Activated T-helper 17 cell treated with anti-CD3 and anti-CD28 coated beads, Interleukin-2, amount 50 U/mL, for 72 hours (primary cell): ENCODE measurements around the gene SLC8A3. TPM values are rescaled to one million over a fixed set of nuclear protein-coding genes. Genes with fewer than 3 reads are reported as not detected.

ENCODE experiments used
- ATAC-seq: fragments of 150-1000 bp; cut with Tn5 transposase; replicated peaks from 2 replicates; pipeline ENCODE4 v1.10.0; 2021; ENCODE audit warnings: mild to moderate bottlenecking, moderate library complexity
- H3K27ac Mint-ChIP-seq: one replicate; pipeline ENCODE4 v1.8.0; 2022; ENCODE audit warnings: mixed read lengths
- H3K27me3 Mint-ChIP-seq: one replicate; pipeline ENCODE4 v1.8.0; 2022; ENCODE audit warnings: mixed read lengths
- H3K36me3 Mint-ChIP-seq: one replicate; pipeline ENCODE4 v1.8.0; 2022; ENCODE audit warnings: low read depth, mild to moderate bottlenecking, mixed read lengths
- H3K4me1 Mint-ChIP-seq: one replicate; pipeline ENCODE4 v1.8.0; 2022; ENCODE audit warnings: mixed read lengths
- H3K4me3 Mint-ChIP-seq: one replicate; pipeline ENCODE4 v1.8.0; 2022; ENCODE audit warnings: mild to moderate bottlenecking, mixed read lengths
- H3K9me3 Mint-ChIP-seq: one replicate; pipeline ENCODE4 v1.8.0; 2022; ENCODE audit warnings: mixed read lengths
- total RNA-seq, 2 donors: library from RNA; stranded (reverse); gene quantifications; one replicate each; pipeline ENCODE4 v1.2.3, GENCODE V29; 2022

Gene SLC8A3
- total RNA-seq, 2 donors from 2014 or later: 0.15 to 2.0 TPM

DNA sequence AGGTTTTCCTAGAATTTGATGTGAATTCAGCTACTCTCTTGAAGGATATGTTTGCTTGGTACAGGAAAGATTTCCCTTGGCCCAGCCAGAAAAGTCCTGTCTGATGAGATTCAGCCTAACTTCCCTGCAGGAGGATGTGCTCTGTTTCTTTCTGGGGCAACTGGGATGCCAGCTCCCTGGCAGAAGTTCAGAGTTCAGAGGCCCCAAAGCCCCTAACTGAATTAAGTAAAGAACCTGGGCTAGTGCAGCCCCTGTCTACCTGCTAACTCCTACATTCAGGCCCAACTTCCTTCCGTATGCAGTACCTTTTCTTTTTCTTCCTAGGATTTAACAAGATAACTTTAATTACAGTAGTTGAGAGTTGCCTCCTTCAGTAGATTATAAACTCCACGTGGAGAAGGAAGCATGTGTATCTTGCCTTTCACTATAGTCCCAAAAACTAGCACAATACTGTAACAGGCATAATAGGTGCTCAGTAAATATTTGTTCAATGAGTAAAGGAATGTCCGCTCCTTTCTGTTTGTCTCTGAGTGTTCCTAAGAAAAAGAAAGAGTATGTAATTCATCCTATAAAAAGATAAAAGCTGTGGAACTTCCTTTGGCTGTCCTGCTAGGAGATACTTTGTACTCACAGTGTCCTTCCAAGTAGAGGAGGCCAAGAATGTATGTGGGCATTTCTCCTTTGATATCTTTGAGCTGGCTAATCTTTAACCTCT, 141.0 kb downstream of the SLC8A3 start:
- no peaks in the 10 kb centered on the region for H3K9me3 Mint-ChIP-seq
- no peak overlapping the region for H3K27ac Mint-ChIP-seq
- no peaks in the 10 kb centered on the region for H3K36me3 Mint-ChIP-seq
- no peaks in the 10 kb centered on the region for H3K4me1 Mint-ChIP-seq
- no peak for ATAC-seq
- peaks cover 45% of the 10 kb centered on the region for H3K27me3 Mint-ChIP-seq
- H3K4me3 Mint-ChIP-seq: no peak overlapping the region

DNA sequence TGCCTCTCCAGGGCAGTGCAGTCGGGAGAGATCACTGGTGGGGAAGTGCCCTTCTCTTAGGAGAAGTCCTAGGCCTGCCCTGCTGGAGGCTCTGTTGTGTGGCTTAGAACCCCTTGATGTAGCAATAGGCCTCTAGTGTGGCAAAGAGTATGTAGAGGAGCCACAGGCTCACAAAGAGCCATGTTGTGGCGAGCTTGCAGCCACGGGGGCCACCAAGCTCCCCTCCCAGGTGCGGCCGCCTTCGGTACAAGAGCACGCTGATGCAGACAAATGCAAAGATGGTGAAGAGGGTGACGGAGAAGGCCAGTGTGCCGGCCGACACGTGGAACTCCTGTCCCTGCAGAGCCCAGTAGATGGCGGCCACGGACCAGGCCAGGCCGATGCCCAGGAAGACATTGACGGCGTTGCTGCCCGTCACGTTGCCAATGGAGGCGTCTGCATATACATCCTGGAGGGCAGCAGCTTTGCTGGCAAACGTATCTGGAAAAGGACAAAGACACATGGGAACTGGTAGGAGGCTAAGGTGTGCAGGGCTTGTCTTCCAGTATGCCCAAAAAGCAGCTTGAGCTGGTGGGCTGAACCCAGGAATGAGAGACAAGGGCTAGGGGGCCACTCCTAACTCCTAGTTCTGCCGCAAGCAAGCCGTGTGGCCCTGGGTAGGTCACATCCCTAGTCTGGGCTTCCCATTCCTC, 142.8 kb downstream of the SLC8A3 start:
- no peak overlapping the region for H3K4me3 Mint-ChIP-seq
- ATAC-seq: peak; percentile 59
- H3K27ac Mint-ChIP-seq: no peak overlapping the region
- no peaks in the 10 kb centered on the region for H3K9me3 Mint-ChIP-seq
- no peaks in the 10 kb centered on the region for H3K4me1 Mint-ChIP-seq
- no peaks in the 10 kb centered on the region for H3K36me3 Mint-ChIP-seq
- peaks cover 54% of the 10 kb centered on the region for H3K27me3 Mint-ChIP-seq

DNA sequence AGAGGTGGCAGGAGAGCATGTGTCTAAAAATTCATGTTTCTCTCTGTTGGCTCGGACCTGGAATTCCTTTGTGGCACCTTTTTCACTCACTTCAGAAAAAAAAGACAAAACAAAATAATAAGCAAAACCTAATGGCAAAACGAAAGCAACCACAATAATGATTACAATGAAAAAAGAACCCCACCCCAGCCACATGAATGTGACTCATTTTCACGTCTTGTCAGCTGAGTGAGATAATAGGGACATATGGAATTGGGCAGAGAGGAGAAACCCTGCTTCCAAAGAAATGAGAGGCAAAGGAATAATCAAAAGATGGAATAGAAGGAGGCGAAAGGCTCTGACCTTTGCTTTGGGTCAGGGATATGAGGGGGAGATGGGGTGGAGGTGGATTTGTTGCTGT, 143.4 kb downstream of the SLC8A3 start:
- Mint-ChIP-seq H3K4me1 (no peaks in the 10 kb centered on the region), H3K27ac (no peak overlapping the region), H3K36me3 (no peaks in the 10 kb centered on the region), H3K27me3 (peaks cover 58% of the 10 kb centered on the region), H3K4me3 (no peak overlapping the region), H3K9me3 (no peaks in the 10 kb centered on the region)
- no peak for ATAC-seq

DNA sequence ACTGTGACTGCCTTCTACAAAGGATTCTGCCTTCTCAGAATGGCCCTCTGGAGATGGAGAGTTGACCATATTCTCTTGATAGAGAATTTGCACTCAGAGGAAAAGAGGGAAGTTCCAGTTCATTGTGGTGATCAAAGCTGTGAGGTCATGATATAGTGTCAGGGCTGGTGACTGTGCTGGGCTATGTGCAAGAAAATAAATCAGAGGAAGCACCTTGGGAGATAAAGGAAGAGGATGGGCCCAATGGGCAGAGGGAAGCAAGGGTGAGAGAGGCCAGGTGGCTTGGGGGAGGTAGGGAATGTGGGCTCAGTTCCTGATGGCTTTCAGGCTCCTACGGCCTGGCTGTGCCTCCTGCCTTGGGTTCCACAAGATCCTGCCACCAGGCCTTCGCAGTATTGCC, 145.8 kb downstream of the SLC8A3 start:
- H3K27ac Mint-ChIP-seq: no peak overlapping the region
- H3K9me3 Mint-ChIP-seq: no peaks in the 10 kb centered on the region
- no peak for ATAC-seq
- H3K36me3 Mint-ChIP-seq: no peaks in the 10 kb centered on the region
- no peaks in the 10 kb centered on the region for H3K4me1 Mint-ChIP-seq
- peaks cover 62% of the 10 kb centered on the region for H3K27me3 Mint-ChIP-seq
- no peak overlapping the region for H3K4me3 Mint-ChIP-seq

DNA sequence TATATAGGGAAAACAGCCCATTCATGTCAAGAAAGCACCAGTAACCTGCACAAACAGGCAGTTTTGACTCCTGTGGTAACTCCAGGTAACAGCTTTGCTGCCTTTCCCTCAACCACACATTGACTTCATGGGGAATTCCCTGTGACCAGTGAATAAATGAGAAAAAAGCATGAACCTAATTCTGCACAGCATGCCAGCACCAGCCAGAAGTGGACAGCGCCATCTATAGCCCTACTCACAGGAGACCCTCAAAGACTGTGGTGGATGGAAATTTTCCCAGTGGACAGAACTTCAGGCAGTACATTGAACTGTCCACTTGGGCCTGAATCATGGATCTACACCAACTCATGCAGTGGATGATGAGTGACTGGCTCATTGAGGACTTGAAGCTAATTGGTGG, 152.1 kb downstream of the SLC8A3 start:
- H3K4me1 Mint-ChIP-seq: no peaks in the 10 kb centered on the region
- no peak for ATAC-seq
- H3K27me3 Mint-ChIP-seq: peaks cover 25% of the 10 kb centered on the region
- no peak overlapping the region for H3K4me3 Mint-ChIP-seq
- no peaks in the 10 kb centered on the region for H3K36me3 Mint-ChIP-seq
- no peak overlapping the region for H3K27ac Mint-ChIP-seq
- no peaks in the 10 kb centered on the region for H3K9me3 Mint-ChIP-seq

DNA sequence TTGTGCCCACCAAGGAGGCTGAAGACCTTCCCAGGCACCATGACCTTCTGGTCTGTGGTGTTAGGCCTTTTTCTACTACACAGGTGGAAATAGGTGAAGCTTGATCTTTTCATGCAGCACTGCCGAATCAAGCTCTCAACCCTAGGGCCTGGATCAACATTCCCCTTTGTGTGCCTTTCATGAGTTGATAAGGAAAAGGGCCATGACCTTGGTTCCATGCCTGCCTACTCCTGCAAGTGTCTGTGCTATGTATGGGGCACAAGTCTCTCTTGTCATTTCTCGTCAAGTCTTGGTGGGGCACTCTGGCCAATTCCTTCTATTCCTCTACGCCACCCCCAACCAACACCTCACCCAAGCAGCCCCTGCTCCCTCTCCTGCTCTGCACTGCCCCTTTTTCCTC, 154.5 kb downstream of the SLC8A3 start:
- no peak overlapping the region for H3K27ac Mint-ChIP-seq
- ATAC-seq: no peak
- H3K4me1 Mint-ChIP-seq: no peaks in the 10 kb centered on the region
- H3K4me3 Mint-ChIP-seq: no peak overlapping the region
- H3K36me3 Mint-ChIP-seq: no peaks in the 10 kb centered on the region
- peaks cover 13% of the 10 kb centered on the region for H3K27me3 Mint-ChIP-seq
- H3K9me3 Mint-ChIP-seq: no peaks in the 10 kb centered on the region

DNA sequence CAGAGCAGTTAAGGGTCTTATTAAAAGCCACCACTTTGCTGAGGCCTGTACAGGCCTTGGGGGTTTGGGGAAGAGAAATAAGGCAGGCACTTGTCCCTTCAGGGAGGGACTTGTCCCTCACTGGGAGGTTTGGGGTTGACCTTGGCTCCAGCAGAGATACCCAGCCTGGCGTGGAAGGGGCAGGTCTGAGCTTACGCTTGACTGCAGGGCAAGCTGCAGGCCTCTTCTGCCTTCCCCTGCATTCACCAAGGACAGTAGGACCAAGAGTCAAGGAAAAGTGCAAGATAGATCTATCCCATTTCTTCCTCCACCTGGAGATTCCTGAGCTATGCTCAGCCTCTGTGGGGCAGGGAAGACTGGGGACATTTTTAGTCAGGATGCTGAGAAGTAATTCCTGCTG, 155.2 kb downstream of the SLC8A3 start:
- H3K27ac Mint-ChIP-seq: no peak overlapping the region
- H3K4me3 Mint-ChIP-seq: no peak overlapping the region
- peaks cover 7% of the 10 kb centered on the region for H3K27me3 Mint-ChIP-seq
- no peak for ATAC-seq
- no peaks in the 10 kb centered on the region for H3K4me1 Mint-ChIP-seq
- no peaks in the 10 kb centered on the region for H3K9me3 Mint-ChIP-seq
- H3K36me3 Mint-ChIP-seq: no peaks in the 10 kb centered on the region

DNA sequence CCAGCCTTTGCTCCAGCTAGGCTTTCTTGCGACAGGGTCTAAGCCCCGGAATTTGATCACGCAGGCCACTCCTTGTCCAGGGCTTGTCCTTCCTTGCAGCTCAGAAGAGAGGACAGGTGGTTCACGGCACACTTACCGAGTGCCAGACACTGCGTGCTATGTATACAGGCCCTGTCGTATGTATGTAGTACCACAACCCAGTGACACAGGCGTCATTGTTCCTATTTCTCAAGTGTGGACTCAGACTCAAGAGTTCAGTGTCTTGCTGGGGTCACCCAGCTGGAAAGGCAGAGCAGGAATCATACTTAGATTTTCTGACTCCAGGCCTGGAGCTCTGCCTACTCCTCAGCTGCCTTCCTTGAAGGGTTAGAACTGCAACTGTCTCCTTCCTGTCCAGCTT, 155.6 kb downstream of the SLC8A3 start:
- H3K4me1 Mint-ChIP-seq: no peaks in the 10 kb centered on the region
- H3K9me3 Mint-ChIP-seq: no peaks in the 10 kb centered on the region
- H3K27me3 Mint-ChIP-seq: peaks cover 6% of the 10 kb centered on the region
- no peak overlapping the region for H3K4me3 Mint-ChIP-seq
- H3K27ac Mint-ChIP-seq: no peak overlapping the region
- H3K36me3 Mint-ChIP-seq: no peaks in the 10 kb centered on the region
- ATAC-seq: no peak

DNA sequence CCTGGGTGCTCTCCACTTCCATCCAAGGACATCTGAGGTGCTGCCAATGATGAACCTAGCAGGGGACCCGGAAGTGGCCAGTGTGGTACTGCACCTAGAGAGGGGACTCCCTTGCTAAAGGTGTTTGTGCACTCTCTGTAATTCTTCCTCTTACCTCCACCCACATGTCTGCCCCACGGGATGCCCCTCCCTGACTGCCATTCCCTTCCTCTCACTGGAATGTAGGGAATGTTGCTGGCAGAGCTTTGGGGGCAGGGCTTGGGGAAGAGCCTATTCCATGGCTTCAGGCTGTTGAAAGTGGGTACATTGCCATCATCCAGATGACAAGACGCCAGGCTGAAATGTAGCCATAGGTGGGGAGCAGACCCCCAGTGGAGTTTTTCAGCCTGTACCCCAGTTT, 156.3 kb downstream of the SLC8A3 start:
- Mint-ChIP-seq H3K27me3 (peaks cover 6% of the 10 kb centered on the region), H3K9me3 (no peaks in the 10 kb centered on the region), H3K4me3 (no peak overlapping the region), H3K36me3 (no peaks in the 10 kb centered on the region), H3K4me1 (no peaks in the 10 kb centered on the region), H3K27ac (no peak overlapping the region)
- no peak for ATAC-seq

DNA sequence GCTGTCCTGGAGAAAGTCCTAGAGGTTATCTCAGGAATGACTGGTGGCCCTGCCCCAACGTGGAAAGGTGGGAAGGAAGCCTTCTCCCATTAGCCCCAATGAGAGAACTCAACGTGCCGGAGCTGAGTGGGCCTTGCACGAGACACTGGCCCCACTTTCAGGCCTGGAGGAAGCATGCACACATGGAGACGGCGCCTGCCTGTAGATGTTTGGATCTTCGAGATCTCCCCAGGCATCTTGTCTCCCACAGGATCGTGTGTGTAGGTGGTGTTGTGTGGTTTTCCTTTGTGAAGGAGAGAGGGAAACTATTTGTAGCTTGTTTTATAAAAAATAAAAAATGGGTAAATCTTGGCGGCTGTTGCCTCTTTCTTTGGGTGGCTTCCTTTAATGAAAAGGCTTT, 156.7 kb downstream of the SLC8A3 start:
- no peak overlapping the region for H3K4me3 Mint-ChIP-seq
- ATAC-seq: no peak
- H3K27ac Mint-ChIP-seq: no peak overlapping the region
- no peaks in the 10 kb centered on the region for H3K36me3 Mint-ChIP-seq
- H3K27me3 Mint-ChIP-seq: peaks cover 6% of the 10 kb centered on the region
- no peaks in the 10 kb centered on the region for H3K4me1 Mint-ChIP-seq
- H3K9me3 Mint-ChIP-seq: no peaks in the 10 kb centered on the region

DNA sequence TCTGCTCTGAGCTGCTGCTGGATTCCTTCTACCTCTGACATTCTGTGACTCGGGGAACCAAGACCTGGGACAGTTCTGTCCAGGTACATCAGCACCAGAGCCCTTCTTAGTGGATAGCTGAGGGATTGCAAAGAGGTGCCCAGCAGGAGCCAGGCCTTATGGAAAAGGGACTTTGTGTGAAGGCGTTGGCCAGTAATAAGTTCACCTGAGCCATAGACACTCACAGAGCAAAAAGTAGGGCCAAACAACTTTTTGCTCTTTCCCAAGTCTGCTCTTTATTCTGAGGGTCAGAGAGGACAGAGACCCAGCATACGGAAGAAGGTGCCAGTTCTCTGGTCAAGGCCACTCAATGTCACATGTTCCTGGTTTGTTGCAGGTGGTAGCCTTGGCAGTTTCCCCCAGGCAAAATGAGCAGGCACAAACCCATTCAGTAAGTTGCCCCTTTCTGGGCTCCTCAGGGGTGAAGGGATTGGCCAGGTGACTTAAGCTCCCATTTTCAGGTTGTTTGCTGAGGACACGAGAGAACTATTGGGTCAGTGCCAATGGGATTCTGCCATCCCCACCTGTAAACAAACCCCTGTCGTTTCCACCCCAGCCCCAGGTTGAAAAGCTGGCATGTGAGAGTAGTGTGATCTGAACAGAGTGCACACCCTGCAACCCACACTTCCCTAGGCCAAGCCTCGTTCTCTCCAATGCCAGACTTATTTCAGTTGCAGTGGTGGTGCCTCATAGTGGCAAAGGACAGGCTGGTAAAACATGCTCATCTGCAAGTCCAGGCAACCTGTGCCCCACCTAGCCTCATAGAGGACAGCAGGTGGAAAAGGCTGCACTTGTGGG, 159.2 kb downstream of the SLC8A3 start:
- Mint-ChIP-seq H3K27ac (no peak overlapping the region), H3K27me3 (peaks cover 3% of the 10 kb centered on the region), H3K4me3 (no peak overlapping the region), H3K36me3 (no peaks in the 10 kb centered on the region), H3K9me3 (no peaks in the 10 kb centered on the region), H3K4me1 (no peaks in the 10 kb centered on the region)
- no peak for ATAC-seq

DNA sequence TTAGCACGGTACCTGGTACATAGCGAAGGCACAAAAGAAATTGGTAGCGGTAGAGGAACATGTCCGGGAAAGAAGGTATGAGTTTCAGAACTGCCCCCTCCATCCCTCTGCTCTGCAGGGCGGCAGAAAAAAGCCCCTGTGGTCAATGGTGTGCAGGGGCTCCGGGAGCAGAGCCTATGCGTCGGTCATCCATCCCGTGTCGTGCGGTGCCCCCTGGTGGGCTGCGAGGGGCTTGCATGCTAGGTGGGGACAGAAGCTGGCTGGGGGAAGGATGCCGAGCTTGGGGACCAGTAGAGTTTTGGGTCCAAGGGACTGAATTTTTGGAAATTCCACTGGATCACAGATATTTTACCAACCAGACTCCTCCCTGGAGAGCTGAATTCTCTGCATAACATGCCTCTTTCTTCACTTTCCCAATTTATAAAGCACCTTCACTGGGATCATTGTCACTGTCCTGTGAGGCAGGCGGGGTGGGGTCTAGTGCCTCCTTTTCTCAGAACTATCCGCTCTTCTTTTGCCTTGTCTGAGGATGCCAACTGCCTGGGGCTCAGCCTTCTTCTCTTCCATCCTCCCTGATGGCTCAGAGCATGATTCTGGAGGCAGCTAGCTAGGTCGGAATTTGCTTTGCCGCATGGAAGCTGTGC, 160.8 kb downstream of the SLC8A3 start:
- no peak overlapping the region for H3K4me3 Mint-ChIP-seq
- H3K4me1 Mint-ChIP-seq: no peaks in the 10 kb centered on the region
- peaks cover 3% of the 10 kb centered on the region for H3K27me3 Mint-ChIP-seq
- H3K36me3 Mint-ChIP-seq: no peaks in the 10 kb centered on the region
- no peaks in the 10 kb centered on the region for H3K9me3 Mint-ChIP-seq
- no peak overlapping the region for H3K27ac Mint-ChIP-seq
- ATAC-seq: peak; percentile 43

DNA sequence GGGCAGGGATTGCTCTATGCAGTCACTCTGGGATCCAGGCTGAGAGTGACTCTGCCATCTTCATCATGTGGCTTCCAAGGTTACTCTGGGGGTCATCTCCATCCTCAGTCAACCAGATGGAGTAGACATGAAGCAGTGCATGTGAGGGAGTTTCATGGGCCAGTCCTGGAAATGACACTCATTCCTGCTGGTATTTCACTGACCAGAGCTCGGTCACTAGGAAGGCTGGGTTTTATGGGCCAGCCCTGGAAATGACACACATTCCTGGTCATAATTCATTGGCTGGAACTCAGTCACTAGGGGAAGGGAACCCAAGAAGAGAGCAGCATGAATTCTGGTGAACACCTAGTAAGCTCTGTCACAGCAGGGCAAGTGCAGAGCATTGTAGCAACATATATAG, 164.9 kb downstream of the SLC8A3 start:
- no peak for ATAC-seq
- H3K9me3 Mint-ChIP-seq: no peaks in the 10 kb centered on the region
- H3K4me3 Mint-ChIP-seq: no peak overlapping the region
- no peaks in the 10 kb centered on the region for H3K36me3 Mint-ChIP-seq
- H3K4me1 Mint-ChIP-seq: no peaks in the 10 kb centered on the region
- H3K27ac Mint-ChIP-seq: no peak overlapping the region
- peaks cover 5% of the 10 kb centered on the region for H3K27me3 Mint-ChIP-seq

DNA sequence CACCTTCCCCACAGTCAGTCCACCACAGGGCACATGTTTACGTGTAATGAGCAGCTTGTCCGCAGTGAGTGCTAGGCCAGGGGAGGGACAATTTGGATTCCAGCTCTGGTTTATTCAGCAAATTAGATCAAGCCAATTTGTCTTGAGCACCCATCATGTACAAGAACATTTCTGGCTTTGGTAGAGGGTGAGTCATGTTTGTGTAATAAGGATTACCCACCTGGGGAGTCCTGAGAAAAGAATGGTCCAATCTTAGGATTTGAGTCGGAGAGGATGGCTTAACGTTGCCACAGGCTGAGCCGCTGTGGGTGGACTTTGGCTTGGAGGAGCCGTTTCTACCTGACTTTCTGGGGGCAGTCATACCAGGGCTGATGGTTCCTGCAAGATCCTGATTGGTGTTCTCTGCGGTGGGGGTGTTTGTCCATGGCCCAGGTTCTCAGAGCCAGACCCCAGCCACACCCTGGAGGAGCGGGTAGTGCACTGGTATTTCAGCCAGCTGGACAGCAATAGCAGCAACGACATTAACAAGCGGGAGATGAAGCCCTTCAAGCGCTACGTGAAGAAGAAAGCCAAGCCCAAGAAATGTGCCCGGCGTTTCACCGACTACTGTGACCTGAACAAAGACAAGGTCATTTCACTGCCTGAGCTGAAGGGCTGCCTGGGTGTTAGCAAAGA, 165.8 kb downstream of the SLC8A3 start:
- Mint-ChIP-seq H3K27ac (no peak overlapping the region), H3K4me3 (no peak overlapping the region), H3K27me3 (peaks cover 7% of the 10 kb centered on the region), H3K36me3 (no peaks in the 10 kb centered on the region), H3K4me1 (peaks cover 6% of the 10 kb centered on the region), H3K9me3 (no peaks in the 10 kb centered on the region)
- ATAC-seq: no peak
